Measurements from ENCODE around the gene FUT8.
"Not testable (repeated sequence)": the region's sequence is repeated elsewhere in the genome, so short reads cannot be mapped to it uniquely, and the experiment has no call there.

Gene FUT8

DNA sequence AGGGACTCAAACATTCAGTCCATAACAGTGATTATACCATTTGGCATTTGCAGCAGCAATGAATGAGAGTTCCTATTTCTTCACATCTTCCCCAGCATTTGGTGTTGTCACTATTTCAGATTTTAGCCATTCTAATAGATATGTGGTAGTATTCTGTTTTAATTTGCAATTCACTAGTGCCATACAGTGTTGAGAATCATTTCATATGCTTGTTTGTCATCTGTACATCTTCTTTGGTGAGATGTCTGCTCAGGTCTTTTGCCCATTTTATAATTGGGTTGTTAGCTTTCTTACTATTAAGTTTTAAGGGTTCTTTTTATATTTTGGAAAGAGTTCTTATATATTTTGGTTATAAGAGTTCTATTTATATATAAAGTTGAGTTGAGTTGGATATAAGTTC lies 276.5 kb downstream of the FUT8 start:
- TF ChIP-seq, protein P1, sequence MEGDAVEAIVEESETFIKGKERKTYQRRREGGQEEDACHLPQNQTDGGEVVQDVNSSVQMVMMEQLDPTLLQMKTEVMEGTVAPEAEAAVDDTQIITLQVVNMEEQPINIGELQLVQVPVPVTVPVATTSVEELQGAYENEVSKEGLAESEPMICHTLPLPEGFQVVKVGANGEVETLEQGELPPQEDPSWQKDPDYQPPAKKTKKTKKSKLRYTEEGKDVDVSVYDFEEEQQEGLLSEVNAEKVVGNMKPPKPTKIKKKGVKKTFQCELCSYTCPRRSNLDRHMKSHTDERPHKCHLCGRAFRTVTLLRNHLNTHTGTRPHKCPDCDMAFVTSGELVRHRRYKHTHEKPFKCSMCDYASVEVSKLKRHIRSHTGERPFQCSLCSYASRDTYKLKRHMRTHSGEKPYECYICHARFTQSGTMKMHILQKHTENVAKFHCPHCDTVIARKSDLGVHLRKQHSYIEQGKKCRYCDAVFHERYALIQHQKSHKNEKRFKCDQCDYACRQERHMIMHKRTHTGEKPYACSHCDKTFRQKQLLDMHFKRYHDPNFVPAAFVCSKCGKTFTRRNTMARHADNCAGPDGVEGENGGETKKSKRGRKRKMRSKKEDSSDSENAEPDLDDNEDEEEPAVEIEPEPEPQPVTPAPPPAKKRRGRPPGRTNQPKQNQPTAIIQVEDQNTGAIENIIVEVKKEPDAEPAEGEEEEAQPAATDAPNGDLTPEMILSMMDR (IDR thresholded peaks at IDR 0.05; ENCODE audit: insufficient read depth, low read depth, low read length, missing control alignments) = no peak
- no peak for DNase-seq (ENCODE audit: low read depth)
- no peak overlapping the region for H3K4me3 ChIP-seq (ENCODE audit: low read length)

DNA sequence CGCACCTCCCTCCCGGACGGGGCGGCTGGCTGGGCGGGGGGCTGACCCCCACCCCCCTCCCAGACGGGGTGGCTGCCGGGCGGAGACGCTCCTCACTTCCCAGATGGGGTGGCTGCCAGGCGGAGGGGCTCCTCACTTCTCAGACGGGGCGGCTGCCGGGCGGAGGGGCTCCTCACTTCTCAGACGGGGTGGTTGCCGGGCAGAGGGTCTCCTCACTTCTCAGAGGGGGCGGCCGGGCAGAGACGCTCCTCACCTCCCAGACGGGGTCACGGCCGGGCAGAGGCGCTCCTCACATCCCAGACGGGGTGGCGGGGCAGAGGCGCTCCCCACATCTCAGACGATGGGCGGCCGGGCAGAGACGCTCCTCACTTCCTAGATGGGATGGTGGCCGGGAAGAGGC lies 280.0 kb downstream of the FUT8 start:
- not testable (repeated sequence) for DNase-seq (ENCODE audit: low read depth); H3K4me3 ChIP-seq (ENCODE audit: low read length)

DNA sequence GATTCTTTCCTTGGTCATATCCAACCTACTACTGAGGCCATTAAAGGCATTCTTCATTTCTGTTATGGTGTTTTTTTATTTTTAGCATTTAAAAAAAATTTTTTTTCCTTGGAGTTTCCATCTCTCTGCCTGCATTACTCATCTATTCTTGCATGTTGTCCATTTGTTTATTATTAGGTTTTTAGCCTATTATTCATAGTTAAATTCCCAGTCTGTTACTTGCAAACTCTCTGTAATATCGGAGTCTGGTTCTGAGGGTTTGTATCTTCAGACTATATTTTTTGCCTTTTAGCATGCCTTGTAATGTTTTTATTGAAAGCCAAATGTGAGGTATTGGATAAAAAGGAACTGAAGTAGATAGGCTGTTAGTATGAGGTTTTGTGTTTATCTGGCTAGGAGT lies 284.3 kb downstream of the FUT8 start:
- no peak overlapping the region for H3K4me3 ChIP-seq (ENCODE audit: low read length)
- DNase-seq (ENCODE audit: low read depth) = no peak
- TF ChIP-seq, protein P1 (IDR thresholded peaks at IDR 0.05; ENCODE audit: insufficient read depth, low read depth, low read length, missing control alignments) = no peak

DNA sequence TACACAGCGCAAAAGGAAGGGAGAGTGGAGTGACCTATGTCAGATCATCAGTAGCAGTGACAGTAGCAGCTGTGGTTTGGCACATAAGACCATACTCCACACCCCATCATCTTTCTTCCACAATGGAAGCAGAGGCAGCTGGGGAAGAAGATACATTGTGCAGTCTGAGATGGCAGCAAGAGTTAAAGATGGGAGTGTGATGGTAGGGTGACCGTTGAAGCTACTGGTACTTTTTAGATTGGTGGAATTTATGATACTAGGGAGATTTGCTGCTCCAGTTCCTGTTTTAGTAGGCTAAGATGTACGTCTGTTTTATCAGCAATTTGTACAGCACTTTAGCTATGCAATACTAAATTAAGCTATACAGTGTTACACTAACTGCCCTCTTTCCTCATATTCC lies 291.0 kb downstream of the FUT8 start:
- no peak for DNase-seq (ENCODE audit: low read depth)
- H3K4me3 ChIP-seq (ENCODE audit: low read length) = no peak overlapping the region
- TF ChIP-seq, protein P1 (IDR thresholded peaks at IDR 0.05; ENCODE audit: insufficient read depth, low read depth, low read length, missing control alignments) = no peak

DNA sequence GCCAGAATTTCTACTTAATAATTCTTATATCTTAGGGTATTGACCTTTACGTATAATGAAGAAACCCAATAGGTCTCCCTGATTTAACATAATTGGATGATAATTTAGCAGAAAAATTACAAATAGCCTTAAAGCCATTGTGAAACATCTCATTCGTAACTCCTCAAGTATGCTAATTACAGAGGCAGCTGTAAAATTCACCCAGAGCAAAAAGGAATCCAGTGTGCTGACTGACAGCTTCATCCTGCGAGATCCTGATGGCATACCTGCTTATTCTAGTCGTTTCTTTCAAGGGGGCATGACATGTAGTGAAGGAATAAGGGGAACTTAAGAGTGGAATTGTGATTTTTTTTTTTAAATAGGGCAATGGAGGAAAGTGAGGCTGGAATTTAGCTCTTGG lies 291.5 kb downstream of the FUT8 start:
- no peak overlapping the region for H3K4me3 ChIP-seq (ENCODE audit: low read length)
- TF ChIP-seq, protein P1 (IDR thresholded peaks at IDR 0.05; ENCODE audit: insufficient read depth, low read depth, low read length, missing control alignments) = no peak
- DNase-seq (ENCODE audit: low read depth) = no peak

DNA sequence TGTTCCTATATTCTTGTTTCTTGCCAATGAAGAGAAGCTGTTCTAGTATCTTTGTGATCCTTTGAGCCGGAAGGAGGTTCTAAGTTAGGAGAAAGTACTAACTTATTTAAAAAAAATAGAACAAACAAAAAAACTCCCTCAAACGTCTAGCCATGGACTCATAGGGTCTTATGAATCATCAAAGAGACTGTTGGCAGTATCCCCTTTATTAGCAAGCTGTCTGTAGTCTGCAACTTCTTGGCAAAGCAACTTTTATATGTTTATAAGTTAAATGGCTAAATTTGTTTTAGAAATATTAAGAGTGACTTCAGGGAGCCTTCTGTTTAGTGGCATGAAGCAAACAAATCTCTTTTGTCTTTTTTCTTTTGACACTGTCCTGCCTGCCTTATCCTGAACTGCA lies 291.9 kb downstream of the FUT8 start:
- DNase-seq (ENCODE audit: low read depth) = no peak
- no peak overlapping the region for H3K4me3 ChIP-seq (ENCODE audit: low read length)
- TF ChIP-seq, protein P1 (IDR thresholded peaks at IDR 0.05; ENCODE audit: insufficient read depth, low read depth, low read length, missing control alignments) = no peak

DNA sequence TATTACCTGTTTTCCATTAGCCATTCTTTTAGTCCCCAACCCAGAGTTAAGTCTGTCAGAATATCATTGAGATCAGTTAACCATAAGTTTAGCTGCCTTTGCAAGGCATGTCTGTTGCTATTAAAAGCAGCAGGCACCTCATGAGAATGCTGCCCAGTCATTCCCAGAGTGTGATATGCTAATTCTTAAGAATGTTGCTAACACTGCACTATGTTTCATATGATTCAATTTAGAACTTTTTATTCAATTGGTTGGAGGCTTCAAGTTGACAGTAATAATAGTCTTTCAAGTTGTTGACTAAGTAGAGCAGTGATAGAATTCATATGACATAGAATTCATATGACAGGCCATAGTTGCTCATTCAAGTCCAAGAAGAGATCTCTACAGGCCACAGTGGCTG lies 292.3 kb downstream of the FUT8 start:
- H3K4me3 ChIP-seq (ENCODE audit: low read length) = no peak overlapping the region
- TF ChIP-seq, protein P1 (IDR thresholded peaks at IDR 0.05; ENCODE audit: insufficient read depth, low read depth, low read length, missing control alignments) = no peak
- peak; percentile 7 for DNase-seq (ENCODE audit: low read depth)

DNA sequence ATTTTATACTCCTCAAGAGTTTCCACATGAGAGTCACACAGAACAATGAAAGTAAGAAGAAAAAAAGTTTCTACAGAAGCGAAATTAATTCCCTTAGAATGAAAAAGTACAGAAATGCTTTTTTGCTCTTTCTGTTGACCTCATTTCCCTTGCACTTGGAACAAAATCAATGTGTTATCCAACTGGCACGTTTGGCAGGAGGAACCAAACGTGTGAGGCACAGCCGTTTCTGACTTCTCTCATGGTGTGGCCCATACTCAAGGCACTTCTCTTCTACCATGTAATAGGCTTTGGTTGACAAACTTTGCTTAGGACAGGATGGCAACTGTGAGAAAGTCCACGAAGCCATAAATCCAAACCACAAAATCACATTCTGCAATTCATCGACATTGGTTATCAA lies 297.0 kb downstream of the FUT8 start:
- TF ChIP-seq, protein P1 (IDR thresholded peaks at IDR 0.05; ENCODE audit: insufficient read depth, low read depth, low read length, missing control alignments) = no peak
- DNase-seq (ENCODE audit: low read depth) = no peak
- H3K4me3 ChIP-seq (ENCODE audit: low read length) = no peak overlapping the region

DNA sequence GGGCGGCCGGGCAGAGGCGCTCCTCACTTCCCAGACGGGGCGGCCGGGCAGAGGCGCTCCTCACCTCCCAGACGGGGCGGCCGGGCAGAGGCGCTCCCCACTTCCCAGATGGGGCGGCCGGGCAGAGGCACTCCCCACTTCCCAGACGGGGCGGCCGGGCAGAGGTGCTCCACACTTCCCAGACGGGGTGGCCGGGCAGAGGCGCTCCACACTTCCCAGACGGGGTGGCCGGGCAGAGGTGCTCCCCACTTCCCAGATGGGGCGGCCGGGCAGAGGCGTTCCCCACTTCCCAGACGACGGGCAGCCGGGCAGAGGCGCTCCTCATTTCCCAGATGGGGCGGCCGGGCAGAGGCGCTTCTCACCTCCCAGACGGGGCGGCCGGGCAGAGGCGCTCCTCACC lies 304.3 kb downstream of the FUT8 start:
- DNase-seq (ENCODE audit: low read depth); H3K4me3 ChIP-seq (ENCODE audit: low read length): not testable (repeated sequence)

DNA sequence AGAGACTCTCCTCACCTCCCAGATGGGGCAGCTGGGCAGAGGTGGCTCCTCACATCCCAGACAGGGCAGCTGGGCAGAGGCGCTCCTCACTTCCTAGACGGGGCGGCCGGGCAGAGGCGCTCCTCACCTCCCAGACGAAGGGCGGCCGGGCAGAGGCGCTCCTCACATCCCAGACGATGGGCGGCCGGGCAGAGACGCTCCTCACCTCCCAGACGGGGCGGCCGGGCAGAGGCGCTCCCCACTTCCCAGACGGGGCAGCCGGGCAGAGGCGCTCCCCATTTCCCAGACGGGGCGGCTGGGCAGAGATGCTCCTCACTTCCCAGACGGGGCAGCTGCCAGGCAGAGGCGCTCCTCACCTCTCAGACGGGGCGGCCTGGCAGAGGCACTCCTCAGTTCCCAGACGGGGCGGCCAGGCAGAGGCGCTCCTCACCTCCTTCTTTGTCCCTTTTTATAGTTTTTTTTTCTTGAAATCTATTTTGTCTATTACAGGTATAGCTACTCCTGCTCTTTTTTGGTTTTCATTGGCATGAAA lies 304.9 kb downstream of the FUT8 start:
- DNase-seq (ENCODE audit: low read depth); H3K4me3 ChIP-seq (ENCODE audit: low read length): not testable (repeated sequence)

Data from epithelial cell of esophagus (primary cell).